NCI-H2107 (cell line): ENCODE data around the gene GPR87.

Experiments used
- DNase-seq: peaks from one replicate; lab custom pipeline; 2025; lab: John Stamatoyannopoulos, UW

Gene GPR87

DNA sequence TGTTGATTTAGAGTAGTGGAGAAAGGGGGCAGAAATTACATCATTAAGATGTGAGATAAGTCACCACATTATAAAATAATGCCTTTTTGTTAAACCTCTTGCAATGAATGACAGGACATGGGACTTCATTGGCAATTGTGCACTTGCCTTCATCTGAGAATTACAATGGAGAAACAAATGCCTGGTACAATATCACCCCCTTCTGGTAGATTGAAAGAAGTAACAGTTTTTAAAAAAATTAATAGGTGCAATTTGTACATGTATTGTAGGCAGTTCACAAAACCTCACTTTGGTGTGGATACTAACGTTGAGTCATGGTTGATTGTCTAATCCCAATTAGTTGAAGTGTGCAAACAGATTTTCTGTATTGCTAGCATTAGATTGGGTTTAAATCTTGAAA is 33.7 kb downstream of the GPR87 start:
- no peak for DNase-seq

DNA sequence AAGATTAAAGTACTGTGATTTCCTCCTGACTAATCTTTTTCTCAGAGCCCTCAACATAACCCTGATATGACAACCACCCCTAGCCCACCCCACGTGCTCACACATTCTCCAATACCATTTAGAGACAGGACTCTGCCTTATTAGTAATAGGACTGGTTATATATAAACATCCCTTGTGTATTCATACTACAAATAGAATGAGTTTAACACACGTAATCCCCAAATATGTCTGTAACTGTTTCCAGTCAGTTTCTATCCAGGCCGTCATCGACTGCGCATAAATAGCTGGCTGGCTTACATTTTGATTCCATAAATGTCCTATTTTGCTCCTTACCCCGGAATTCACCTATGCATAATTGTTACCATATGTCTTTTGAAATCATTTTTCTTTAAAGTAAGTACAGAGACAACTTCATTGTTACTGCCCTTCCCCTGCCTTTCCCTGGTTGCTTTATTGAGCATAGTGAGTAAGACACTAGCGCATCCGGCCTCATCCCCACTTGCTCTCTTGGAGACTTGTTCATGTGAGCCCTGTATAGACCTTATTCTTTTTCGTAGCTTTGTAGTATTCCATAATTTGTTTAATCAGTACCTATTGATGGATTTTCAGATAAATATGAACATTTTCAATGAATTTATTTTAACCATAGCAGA is 34.8 kb downstream of the GPR87 start:
- no peak for DNase-seq

DNA sequence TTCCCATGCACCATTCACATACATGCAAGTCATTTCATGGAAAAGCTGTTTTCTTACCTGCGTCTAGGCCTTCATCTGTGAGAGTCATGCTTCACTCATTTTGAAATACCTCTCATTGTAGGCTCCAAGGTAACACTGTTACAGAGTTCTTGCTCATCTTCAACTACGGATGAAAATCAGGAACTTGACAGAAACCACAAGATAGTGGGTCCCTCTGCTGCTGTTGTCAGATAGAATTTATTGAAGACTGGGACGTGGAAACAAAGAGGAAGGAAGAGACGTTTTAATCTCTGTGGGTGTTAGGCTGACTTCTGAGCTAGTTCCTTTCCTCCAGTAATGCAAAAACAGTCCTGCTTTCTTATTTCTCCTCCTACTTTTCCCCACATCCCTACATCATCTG is 38.4 kb downstream of the GPR87 start, which contains the start of gene P2RY14:
P2RY14 (minus strand) TSS at position 313 of the 400 bp plus-strand sequence. CDS start 64,226 bp downstream, outside the sequence.
- no peak for DNase-seq

DNA sequence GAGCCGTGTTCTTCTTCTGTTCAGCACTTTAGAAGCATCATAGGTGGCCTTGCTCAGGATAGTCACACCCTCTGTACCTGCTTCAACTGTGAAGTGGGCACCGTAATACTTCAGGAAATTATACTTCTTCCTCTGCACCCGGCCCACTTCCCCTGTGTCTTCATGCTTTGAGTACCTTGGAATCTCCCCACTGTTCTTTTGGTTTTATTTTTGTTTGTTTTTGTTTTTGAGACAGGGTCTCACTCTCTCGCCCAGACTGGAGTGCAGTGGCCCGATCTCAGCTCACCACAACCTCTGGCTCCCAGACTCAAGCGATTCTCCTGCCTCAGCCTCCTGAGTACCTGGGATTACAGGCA is 40.0 kb downstream of the GPR87 start:
- no peak for DNase-seq

DNA sequence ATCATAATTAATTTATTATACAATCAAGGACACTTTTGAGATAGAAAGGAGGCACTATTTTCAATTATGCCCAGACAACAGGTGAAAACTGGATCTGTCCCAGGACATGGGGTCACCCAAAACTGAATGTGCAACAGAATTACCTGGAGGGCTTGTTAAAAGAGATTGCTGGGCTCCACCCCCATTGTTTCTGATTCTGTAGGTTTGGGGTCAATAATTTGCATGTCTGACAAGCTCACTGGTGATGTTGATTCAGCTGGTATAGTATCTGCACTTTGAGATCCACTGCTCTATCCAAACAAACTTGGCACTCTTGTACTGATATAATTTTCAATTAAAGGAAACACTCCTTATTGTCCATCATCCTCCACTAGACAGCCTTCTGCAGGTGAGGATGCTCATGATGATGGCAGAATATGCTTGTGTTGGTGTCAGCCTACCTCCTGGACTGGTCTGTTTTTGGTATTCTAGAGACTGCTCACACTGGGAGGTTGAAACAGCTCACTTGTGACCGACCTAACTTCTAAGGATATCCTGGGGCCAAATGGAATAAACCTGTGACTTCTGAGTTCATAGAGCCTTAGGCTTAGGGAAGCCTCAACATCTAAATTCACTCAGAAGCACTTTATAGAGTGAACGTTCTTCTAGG is 40.5 kb downstream of the GPR87 start:
- DNase-seq = no peak

DNA sequence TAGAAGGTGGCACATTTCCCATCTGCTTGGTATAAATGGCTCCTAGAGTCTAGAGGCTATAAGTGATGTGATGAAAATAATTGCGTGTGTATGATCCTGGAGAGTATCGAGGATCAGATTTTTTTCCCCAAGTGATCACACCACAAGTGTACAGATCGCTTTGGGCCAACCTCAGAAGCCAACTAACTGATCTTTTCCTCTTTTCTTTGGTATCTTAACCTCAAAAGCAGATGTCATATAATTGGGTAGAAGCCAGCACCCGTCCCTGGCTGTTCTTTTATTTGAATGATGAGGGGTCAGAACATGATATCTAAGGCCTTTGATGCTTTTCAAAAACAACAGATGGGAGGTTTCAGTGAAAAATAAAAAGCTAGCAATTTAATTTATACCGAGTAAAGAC is 41.5 kb downstream of the GPR87 start:
- DNase-seq = no peak

DNA sequence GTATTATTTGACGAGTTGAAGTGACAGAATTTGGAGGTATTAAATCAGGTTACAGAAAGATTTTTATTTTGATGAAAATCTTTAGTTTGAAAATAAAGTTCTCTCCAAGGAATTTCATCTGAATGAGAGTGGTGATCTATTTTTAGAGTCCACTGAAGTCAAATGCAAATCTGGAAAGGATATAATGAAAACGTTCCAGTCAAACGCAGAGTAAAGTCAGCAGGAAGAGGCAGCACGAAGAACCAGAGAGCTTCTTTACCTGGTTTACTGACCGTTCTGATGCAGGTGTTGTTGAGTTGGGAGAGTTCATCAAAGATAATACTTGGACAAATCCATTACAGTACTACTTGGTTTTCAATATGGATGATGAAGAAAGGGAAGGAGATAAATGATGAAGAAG is 47.0 kb downstream of the GPR87 start:
- no peak for DNase-seq

DNA sequence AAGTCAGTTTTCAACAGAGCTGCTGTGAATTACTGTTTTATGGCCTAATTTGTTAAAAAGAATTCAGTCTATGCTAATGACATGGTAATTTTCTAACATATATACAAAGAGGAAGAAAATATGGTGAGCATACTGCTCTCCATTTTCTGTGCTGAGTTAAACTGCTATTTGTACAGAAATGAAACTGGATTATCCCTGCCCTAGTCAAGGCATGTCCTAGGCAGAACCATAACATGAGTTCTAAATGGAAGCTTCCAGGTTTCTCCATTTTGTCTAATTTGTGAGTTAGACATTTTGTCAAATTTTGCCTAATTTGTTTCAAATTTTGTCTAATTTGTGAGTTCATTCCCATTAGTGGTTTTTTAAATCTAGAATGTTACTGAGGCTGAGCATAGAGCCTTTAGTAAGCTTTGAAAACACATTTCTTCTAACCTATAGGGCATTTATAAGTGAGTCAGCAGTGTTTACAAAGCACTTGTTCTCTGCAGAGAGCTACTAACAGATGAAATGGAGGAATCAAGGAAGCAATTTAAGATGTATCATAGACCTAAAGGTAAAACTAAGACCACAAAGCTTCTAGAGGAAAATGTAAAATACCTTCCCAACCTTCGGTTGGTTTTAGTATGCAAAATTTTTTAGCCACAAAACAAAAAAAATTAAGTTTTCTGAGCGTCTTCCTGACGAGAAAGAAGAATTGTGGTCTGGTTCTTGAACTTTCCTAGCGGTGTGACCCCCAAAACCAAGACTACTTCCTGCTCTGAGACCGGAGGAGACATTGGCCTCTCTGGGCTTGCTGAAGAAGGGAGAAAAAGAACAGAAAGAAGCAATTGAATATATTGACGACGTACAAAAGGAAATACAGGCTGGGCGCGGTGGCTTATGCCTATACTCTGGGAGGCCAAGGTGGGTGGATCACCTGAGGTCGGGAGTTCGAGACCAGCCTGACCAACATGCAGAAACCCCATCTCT is 48.1 kb downstream of the GPR87 start:
- no peak for DNase-seq

DNA sequence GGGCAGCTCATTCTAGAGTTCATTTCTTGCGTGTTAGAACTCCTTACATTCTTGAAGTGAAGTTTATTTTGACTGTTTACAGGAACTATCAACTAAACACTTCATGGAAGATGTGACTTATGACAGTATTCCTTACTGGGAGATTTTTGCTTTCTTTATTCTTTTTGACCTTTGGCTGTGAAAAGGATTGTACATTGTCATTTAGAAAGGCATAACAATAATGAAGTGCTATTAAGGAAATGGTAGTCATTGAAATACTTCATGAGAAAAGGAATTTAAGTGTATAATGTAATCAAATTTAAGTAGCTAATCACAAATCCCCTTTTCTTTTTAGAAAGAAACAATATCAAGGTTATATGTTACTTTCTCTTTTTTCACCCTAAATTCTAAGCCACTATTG is 49.6 kb downstream of the GPR87 start:
- no peak for DNase-seq

DNA sequence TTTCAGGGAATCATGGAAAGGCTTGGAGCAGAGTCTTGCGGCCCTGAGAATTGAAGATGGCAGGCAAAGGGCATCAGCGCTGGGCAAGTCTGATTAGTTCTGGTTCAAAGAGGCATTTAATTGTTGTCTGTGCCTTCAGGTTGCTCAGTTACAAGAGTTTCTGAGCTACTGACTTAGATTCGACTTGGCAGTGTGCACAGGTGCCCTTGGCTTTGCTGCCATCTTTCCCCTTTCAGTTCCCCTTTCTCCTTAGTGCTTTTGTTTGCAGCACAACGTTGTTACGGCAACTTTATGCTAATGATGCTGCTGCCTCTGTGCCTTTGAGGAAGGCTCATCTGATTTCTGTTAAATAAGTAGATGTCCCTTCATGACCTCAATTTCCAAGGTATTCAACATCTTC is 50.8 kb downstream of the GPR87 start:
- DNase-seq = no peak

DNA sequence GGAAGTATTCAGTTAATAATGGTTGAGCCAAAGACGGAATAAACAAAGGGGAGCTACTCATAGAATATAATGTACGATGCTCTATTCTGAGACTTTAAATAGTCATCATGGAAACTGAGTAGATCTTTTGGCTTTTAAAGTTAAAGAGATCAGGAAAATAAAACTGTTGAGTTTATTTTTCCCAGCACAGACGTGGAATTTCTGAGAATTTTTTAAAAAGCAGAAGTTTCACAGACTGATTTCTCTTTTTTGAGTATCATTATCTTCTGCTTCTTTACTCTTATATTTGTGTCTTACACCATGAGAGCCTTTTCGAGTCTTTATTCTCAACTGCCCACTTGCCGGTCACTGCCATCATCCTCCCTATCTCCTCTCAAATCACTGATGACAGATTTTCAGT is 51.5 kb downstream of the GPR87 start:
- DNase-seq = no peak

DNA sequence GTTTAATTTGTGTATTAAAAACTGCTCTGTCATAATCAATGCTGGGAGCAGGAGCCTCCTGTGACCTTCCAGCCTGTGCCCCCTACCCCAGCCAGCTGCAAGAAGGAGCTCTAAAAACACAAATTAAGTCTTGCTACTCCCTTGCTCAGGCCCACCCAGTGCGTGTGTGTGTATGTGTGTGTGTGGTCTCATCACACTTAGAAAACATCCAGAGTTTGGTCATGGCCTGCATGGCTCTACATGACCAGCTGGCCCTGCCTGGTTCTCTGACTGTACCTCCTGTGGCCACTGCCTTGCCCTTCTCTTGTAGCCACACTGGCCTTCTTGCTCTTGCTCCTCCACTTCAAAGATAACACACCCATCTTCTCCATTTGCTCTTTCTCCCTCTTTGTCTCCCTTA is 52.0 kb downstream of the GPR87 start:
- DNase-seq = no peak

DNA sequence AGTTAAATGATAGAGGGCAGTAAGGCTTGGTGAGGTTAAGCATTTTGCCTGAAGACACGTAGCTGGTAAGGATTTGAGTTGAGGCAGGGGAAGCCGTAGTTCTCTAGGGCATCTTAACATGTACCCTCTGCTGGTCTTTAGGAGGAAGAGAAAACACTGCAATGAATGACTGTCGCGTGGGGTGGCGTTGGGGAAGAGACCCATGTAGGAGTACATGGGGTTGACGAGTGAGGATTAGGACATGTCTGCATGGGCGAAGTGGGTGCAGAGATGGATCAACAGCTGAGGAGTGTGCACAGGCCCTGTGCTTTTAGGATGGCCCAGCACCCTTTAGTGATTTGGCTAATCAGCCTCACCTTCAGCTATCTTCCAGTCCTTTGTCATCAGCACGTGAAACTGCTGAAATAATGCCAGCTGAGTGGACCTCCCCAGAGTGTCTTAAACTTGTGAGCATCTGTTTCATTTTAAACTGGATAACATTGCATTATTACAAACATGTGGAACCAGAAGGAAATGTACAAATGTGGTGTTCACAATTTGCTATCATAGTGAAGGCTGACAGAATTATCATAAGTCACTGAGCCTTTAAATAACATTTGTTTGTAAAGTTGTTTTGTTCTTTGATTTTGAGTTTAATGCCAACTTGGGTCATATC is 53.6 kb downstream of the GPR87 start:
- no peak for DNase-seq

DNA sequence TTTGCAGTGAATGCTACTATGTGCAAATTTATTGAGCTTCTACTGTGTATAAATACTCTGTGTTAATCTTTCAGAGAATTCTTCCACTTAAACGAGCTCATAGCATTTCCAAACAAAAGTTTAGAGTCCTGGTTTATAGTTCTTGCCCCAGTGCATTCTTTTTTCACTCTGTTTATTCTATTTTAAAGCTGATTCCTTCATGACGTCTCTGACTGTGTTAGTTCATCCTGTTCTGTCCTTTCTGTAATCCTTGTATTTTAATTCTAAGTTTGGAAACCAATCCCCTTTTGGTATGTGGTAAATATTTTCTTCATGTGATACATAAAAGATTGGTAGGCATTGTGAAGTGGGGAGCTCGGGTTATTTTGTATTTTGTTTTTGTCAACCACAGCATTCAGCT is 57.0 kb downstream of the GPR87 start:
- DNase-seq = no peak

DNA sequence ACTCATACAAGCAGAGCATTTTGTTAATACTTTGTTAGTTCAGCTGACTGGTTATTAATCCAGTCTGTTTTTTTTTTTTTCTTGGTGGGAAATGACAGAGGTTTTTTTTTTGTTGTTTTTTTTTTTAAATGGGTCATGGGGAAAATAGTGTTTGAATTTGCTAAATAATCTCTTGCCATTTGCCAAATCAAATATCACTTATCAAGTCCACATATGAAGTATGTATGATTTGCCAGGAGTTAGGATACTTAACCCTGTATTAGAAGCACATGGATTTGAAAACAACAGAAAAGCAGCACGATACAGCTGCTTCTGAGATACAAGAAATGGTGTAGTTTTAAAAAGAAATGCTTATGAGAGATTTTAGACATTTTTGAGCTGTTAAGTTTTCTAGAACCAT is 59.9 kb downstream of the GPR87 start:
- no peak for DNase-seq

DNA sequence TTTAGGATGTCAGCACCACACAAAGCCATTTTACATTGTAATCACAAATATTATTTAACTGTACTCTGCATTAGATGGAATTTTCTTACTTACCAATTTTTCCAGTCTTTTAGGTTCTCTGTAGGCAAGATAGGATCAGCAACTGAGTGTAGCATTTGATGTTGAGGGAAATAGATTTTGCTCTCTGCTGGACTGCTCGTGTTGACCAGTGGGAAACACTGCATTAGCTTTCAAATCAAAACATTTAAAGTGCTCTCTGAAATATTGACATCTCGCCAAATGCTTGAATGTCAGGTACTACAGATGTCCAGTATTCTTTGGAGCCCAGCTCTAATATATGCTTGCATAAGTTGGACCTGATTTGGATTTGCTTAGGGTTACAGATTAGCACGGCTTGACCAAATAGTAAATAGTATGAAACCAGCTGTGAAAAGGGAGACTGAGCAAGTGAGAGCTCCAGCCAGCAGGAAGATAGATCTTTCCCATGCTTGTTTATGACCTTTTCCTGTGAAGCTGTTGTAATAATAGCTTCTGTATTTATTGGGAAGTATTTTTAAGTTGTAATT is 67.8 kb downstream of the GPR87 start:
- no peak for DNase-seq
